Gastrocnemius medialis (tissue), 4 donors: ENCODE results near the gene TCEAL6. TPM values are rescaled to one million over a fixed set of nuclear protein-coding genes. Genes with fewer than 3 reads are reported as not detected.
"Not testable (repeated sequence)": the region's sequence is repeated elsewhere in the genome, so short reads cannot be mapped to it uniquely, and the experiment has no call there.

ENCODE experiments used
- ATAC-seq, 2 donors: fragments of 150-250 bp; one replicate each; pipeline ENCODE4 v1.9.1; 2016
- DNase-seq, 2 donors: peaks; one replicate each; pipeline ENCODE4 v3.0.0-alpha.2; 2019
- H3K27ac ChIP-seq, 4 donors: fragments of 200-600 bp; sonication (generic); 1 replicate in 1 of 4; 2 replicates in 3 of 4; pipeline ENCODE4 v1.5.1; 2016 to 2018; ENCODE audit warnings: mild to moderate bottlenecking in 2 of 4, moderate library complexity in 1 of 4
- H3K27me3 ChIP-seq, 3 donors: fragments of 200-600 bp; sonication (generic) in 2 of 3; 1 replicate in 1 of 3; 2 replicates in 2 of 3; pipeline versions ENCODE4 v1.5.1 to v1.6.0; 2016 to 2019; ENCODE audit warnings: mild to moderate bottlenecking in 1 of 3, moderate library complexity in 1 of 3
- H3K36me3 ChIP-seq, 2 donors: fragments of 200-600 bp; sonication (generic) in 1 of 2; one replicate each; pipeline ENCODE4 v1.5.1; 2017 to 2018
- H3K4me1 ChIP-seq, 2 donors: fragments of 200-600 bp; sonication (generic) in 1 of 2; one replicate each; pipeline ENCODE4 v1.5.1; 2016 to 2017; ENCODE audit warnings: mild to moderate bottlenecking in 2 of 2
- H3K4me3 ChIP-seq, 4 donors: fragments of 200-600 bp; sonication (generic) in 3 of 4; 1 replicate in 1 of 4; 2 replicates in 3 of 4; pipeline ENCODE4 v1.5.1; 2016 to 2019; ENCODE audit warnings: mild to moderate bottlenecking in 2 of 4
- H3K9me3 ChIP-seq, 3 donors: fragments of 200-600 bp; sonication (generic) in 2 of 3; 1 replicate in 1 of 3; 2 replicates in 2 of 3; pipeline ENCODE4 v1.5.1; 2016 to 2019
- CTCF ChIP-seq, 5 experiments: fragments of 450-650 bp in 3 of 5; fragments of 200-600 bp in 2 of 5; sonication (generic) in 2 of 5; IDR thresholded peaks in 4 of 5; conservative IDR thresholded peaks in 1 of 5; 1 replicate in 4 of 5; 2 replicates in 1 of 5; pipeline ENCODE4 v1.5.1; 2016 to 2019; ENCODE audit warnings: antibody characterized with exemption in 5 of 5, mild to moderate bottlenecking in 3 of 5, moderate library complexity in 3 of 5
- POLR2A ChIP-seq, 2 donors: fragments of 450-650 bp; IDR thresholded peaks; one replicate each; pipeline ENCODE4 v1.6.1; 2017; ENCODE audit warnings: antibody characterized with exemption in 2 of 2, mild to moderate bottlenecking in 2 of 2, moderate library complexity in 2 of 2
- in situ Hi-C, 4 donors: fragments of 200-750 bp; cut with MboI; loops; one replicate each; pipeline versions ENCODE4 v1.15.0 to v1.8.0; 2017; ENCODE audit warnings: low sequenced_read_pairs in 4 of 4
- intact Hi-C: fragments of 100-400 bp; cut with DNase I; formaldehyde crosslinking; loops from one replicate; pipeline ENCODE4 v1.15.1; 2023; ENCODE audit warnings: low total_unique reads
- total RNA-seq, 4 donors: library from RNA; depleted of rRNA; stranded (reverse); fragments of >200 nt; gene quantifications; one replicate each; pipeline versions ENCODE4 v1.1.0 to v1.2.3, GENCODE V29; 2016

Gene TCEAL6
- total RNA-seq, 4 donors from 2014 or later = not detected

GRCh38 chrX:102154218-102154860, 12.1 kb upstream of the TCEAL6 start:
- TF ChIP-seq POLR2A (IDR thresholded peaks at IDR 0.05) (no peak), CTCF (IDR thresholded peaks at IDR 0.05 in 4 of 5, conservative IDR thresholded peaks at IDR 0.05 in 1 of 5) (peak in 1 of 5 experiments; percentile 9)
- intact Hi-C loops = no loop called here

GRCh38 chrX:102141631-102142030, 650 bp downstream of the TCEAL6 start:
- H3K9me3 ChIP-seq, H3K27ac ChIP-seq, H3K4me3 ChIP-seq, DNase-seq, ATAC-seq, intact Hi-C loops, H3K27me3 ChIP-seq, H3K36me3 ChIP-seq, in situ Hi-C loops, H3K4me1 ChIP-seq: not testable (repeated sequence)

More at GRCh38 chrX:102154218-102154860, 12.1 kb upstream of the TCEAL6 start:
- DNase-seq = no peak
- no peak overlapping the region for H3K4me3 ChIP-seq
- in situ Hi-C loops = no loop called here
- H3K27ac ChIP-seq = no peak overlapping the region
- no peaks in the 10 kb centered on the region for H3K36me3 ChIP-seq
- no peaks in the 10 kb centered on the region for H3K9me3 ChIP-seq
- no peaks in the 10 kb centered on the region for H3K4me1 ChIP-seq
- H3K27me3 ChIP-seq = peaks cover 0 to 5% (median 0%) of the 10 kb centered on the region in 3 donors
- no peak for ATAC-seq

GRCh38 chrX:102140876-102141275, 1.4 kb downstream of the TCEAL6 start:
- H3K36me3 ChIP-seq, in situ Hi-C loops, intact Hi-C loops, DNase-seq, H3K4me1 ChIP-seq, H3K9me3 ChIP-seq, H3K27ac ChIP-seq, ATAC-seq, H3K27me3 ChIP-seq, H3K4me3 ChIP-seq: not testable (repeated sequence)

GRCh38 chrX:102138064-102138463, 4.2 kb downstream of the TCEAL6 start:
- ATAC-seq (no peak), DNase-seq (no peak)
- H3K27ac ChIP-seq = no peak overlapping the region
- no peaks in the 10 kb centered on the region for H3K9me3 ChIP-seq
- no peaks in the 10 kb centered on the region for H3K36me3 ChIP-seq
- intact Hi-C loops (no loop called here), in situ Hi-C loops (no loop called here)
- TF ChIP-seq POLR2A (IDR thresholded peaks at IDR 0.05) (no peak), CTCF (IDR thresholded peaks at IDR 0.05 in 4 of 5, conservative IDR thresholded peaks at IDR 0.05 in 1 of 5) (no peak)
- no peaks in the 10 kb centered on the region for H3K27me3 ChIP-seq
- no peak overlapping the region for H3K4me3 ChIP-seq
- H3K4me1 ChIP-seq = no peaks in the 10 kb centered on the region

- Histone ChIP-seq H3K9me3 (no peaks in the 10 kb centered on the region), H3K4me1 (no peaks in the 10 kb centered on the region), H3K36me3 (no peaks in the 10 kb centered on the region), H3K27ac (no peak overlapping the region), H3K27me3 (peaks cover 0 to 5% (median 0%) of the 10 kb centered on the region in 3 donors), H3K4me3 (no peak overlapping the region)
- in situ Hi-C loops (no loop called here), intact Hi-C loops (no loop called here)
- no peak for ATAC-seq
- no peak for TF ChIP-seq POLR2A (IDR thresholded peaks at IDR 0.05)
- no peak for TF ChIP-seq CTCF (IDR thresholded peaks at IDR 0.05 in 4 of 5, conservative IDR thresholded peaks at IDR 0.05 in 1 of 5)
- no peak for DNase-seq
Observed at GRCh38 chrX:102129473-102129872, 12.8 kb downstream of the TCEAL6 start.

- no peaks in the 10 kb centered on the region for H3K36me3 ChIP-seq
- H3K4me1 ChIP-seq = no peaks in the 10 kb centered on the region
- H3K4me3 ChIP-seq = no peak overlapping the region
- H3K27ac ChIP-seq = no peak overlapping the region
- peaks cover 0 to 8% (median 0%) of the 10 kb centered on the region in 3 donors for H3K27me3 ChIP-seq
- intact Hi-C loops (no loop called here), in situ Hi-C loops (no loop called here)
- TF ChIP-seq CTCF (IDR thresholded peaks at IDR 0.05 in 4 of 5, conservative IDR thresholded peaks at IDR 0.05 in 1 of 5) (no peak), POLR2A (IDR thresholded peaks at IDR 0.05) (no peak)
- DNase-seq = no peak
- no peak for ATAC-seq
- H3K9me3 ChIP-seq = no peaks in the 10 kb centered on the region
Observed at GRCh38 chrX:102126863-102127262, 15.4 kb downstream of the TCEAL6 start.

GRCh38 chrX:102126080-102126818, 16.0 kb downstream of the TCEAL6 start:
- H3K36me3 ChIP-seq, in situ Hi-C loops, ATAC-seq, H3K4me3 ChIP-seq, DNase-seq, H3K27ac ChIP-seq, H3K9me3 ChIP-seq, H3K4me1 ChIP-seq, intact Hi-C loops, H3K27me3 ChIP-seq: not testable (repeated sequence)

GRCh38 chrX:102125436-102125835, 16.8 kb downstream of the TCEAL6 start, which contains the start of gene TCEAL2:
TSS of gene TCEAL2 (plus strand) at chrX:102125679. CDS start at chrX:102126831, 1,152 bp downstream.
- H3K27ac ChIP-seq, H3K4me1 ChIP-seq, DNase-seq, H3K36me3 ChIP-seq, intact Hi-C loops, ATAC-seq, H3K9me3 ChIP-seq, in situ Hi-C loops, H3K27me3 ChIP-seq, H3K4me3 ChIP-seq: not testable (repeated sequence)
